Measurements from ENCODE around the gene SHH. TPM values are rescaled to one million over a fixed set of nuclear protein-coding genes. Genes with fewer than 3 reads are reported as not detected.

Gene SHH
- total RNA-seq, 5 donors from 2014 or later (not counting 1 experiment from before 2014, with no cell fraction given): 0.06 TPM; not detected in 4

GRCh38 chr7:155848691-155849669 lies 36.7 kb upstream of the SHH start:
- ChIA-PET CTCF (no interaction called here), POLR2A (no interaction called here)
- no peaks in the 10 kb centered on the region for H3K9me3 Mint-ChIP-seq
- no peak for DNase-seq
- no peak overlapping the region for H3K4me3 Mint-ChIP-seq
- H3K27me3 ChIP-seq (replicated peaks in 1 of 2; ENCODE audit: control insufficient read depth in 2 of 2, extremely low read depth in 1 of 2, insufficient read depth in 2 of 2, low read length in 1 of 2): peaks cover 0 to 40% of the 10 kb centered on the region in 2 experiments
- H3K4me3 ChIP-seq (ENCODE audit: control insufficient read depth in 1 of 2, extremely low read depth in 1 of 2, low read length in 1 of 2): no peak overlapping the region
- no peaks in the 10 kb centered on the region for H3K36me3 Mint-ChIP-seq
- no peaks in the 10 kb centered on the region for H3K36me3 ChIP-seq (ENCODE audit: control insufficient read depth in 2 of 2, extremely low read depth in 1 of 2, insufficient read depth in 1 of 2, low read length in 1 of 2)
- no peaks in the 10 kb centered on the region for H3K4me1 ChIP-seq (ENCODE audit: control insufficient read depth in 1 of 2, extremely low read depth in 1 of 2, insufficient read depth in 2 of 2, low read length in 2 of 2)
- no peaks in the 10 kb centered on the region for H3K9me3 ChIP-seq
- no peak overlapping the region for H3K27ac ChIP-seq (ENCODE audit: low read length)
- no peak overlapping the region for H3K27ac Mint-ChIP-seq
- no peaks in the 10 kb centered on the region for H3K4me1 Mint-ChIP-seq
- H3K27me3 Mint-ChIP-seq: peaks cover 16 to 17% of the 10 kb centered on the region in 2 donors
- WGBS (ENCODE audit: insufficient coverage): 67% methylated on average over 12 of the region's 18 CpGs
- ATAC-seq (replicated peaks in 1 of 4): no peak

GRCh38 chr7:155847821-155848435 lies 35.7 kb upstream of the SHH start:
- ATAC-seq (replicated peaks in 1 of 4) (no peak), DNase-seq (no peak)
- Mint-ChIP-seq H3K4me1 (no peaks in the 10 kb centered on the region), H3K9me3 (no peaks in the 10 kb centered on the region), H3K4me3 (no peak overlapping the region), H3K36me3 (no peaks in the 10 kb centered on the region), H3K27me3 (peaks cover 12 to 14% of the 10 kb centered on the region in 2 donors), H3K27ac (no peak overlapping the region)
- ChIA-PET CTCF (no interaction called here), POLR2A (no interaction called here)
- H3K9me3 ChIP-seq: no peaks in the 10 kb centered on the region
- H3K4me1 ChIP-seq (ENCODE audit: control insufficient read depth in 1 of 2, extremely low read depth in 1 of 2, insufficient read depth in 2 of 2, low read length in 2 of 2): no peaks in the 10 kb centered on the region
- no peak overlapping the region for H3K4me3 ChIP-seq (ENCODE audit: control insufficient read depth in 1 of 2, extremely low read depth in 1 of 2, low read length in 1 of 2)
- no peak overlapping the region for H3K27ac ChIP-seq (ENCODE audit: low read length)
- 58% methylated on average over 15 of the region's 18 CpGs for WGBS (ENCODE audit: insufficient coverage)
- peaks cover 0 to 46% of the 10 kb centered on the region in 2 experiments for H3K27me3 ChIP-seq (replicated peaks in 1 of 2; ENCODE audit: control insufficient read depth in 2 of 2, extremely low read depth in 1 of 2, insufficient read depth in 2 of 2, low read length in 1 of 2)
- no peaks in the 10 kb centered on the region for H3K36me3 ChIP-seq (ENCODE audit: control insufficient read depth in 2 of 2, extremely low read depth in 1 of 2, insufficient read depth in 1 of 2, low read length in 1 of 2)

GRCh38 chr7:155846936-155847335 lies 34.7 kb upstream of the SHH start:
- peaks cover 9 to 13% of the 10 kb centered on the region in 2 donors for H3K27me3 Mint-ChIP-seq
- Histone ChIP-seq H3K36me3 (ENCODE audit: control insufficient read depth in 2 of 2, extremely low read depth in 1 of 2, insufficient read depth in 1 of 2, low read length in 1 of 2) (no peaks in the 10 kb centered on the region), H3K4me3 (ENCODE audit: control insufficient read depth in 1 of 2, extremely low read depth in 1 of 2, low read length in 1 of 2) (no peak overlapping the region), H3K9me3 (no peaks in the 10 kb centered on the region), H3K27me3 (replicated peaks in 1 of 2; ENCODE audit: control insufficient read depth in 2 of 2, extremely low read depth in 1 of 2, insufficient read depth in 2 of 2, low read length in 1 of 2) (peaks cover 0 to 42% of the 10 kb centered on the region in 2 experiments), H3K4me1 (ENCODE audit: control insufficient read depth in 1 of 2, extremely low read depth in 1 of 2, insufficient read depth in 2 of 2, low read length in 2 of 2) (no peaks in the 10 kb centered on the region), H3K27ac (ENCODE audit: low read length) (no peak overlapping the region)
- POLR2A ChIA-PET: no interaction called here
- DNase-seq (no peak), ATAC-seq (replicated peaks in 1 of 4) (no peak)
- no peak overlapping the region for H3K27ac Mint-ChIP-seq
- no peaks in the 10 kb centered on the region for H3K36me3 Mint-ChIP-seq
- WGBS (ENCODE audit: insufficient coverage): 75% methylated on average over 15 of the region's 15 CpGs
- no peaks in the 10 kb centered on the region for H3K9me3 Mint-ChIP-seq
- CTCF ChIA-PET: no interaction called here
- H3K4me3 Mint-ChIP-seq: no peak overlapping the region
- H3K4me1 Mint-ChIP-seq: no peaks in the 10 kb centered on the region

GRCh38 chr7:155846156-155846555 lies 33.9 kb upstream of the SHH start:
- POLR2A ChIA-PET: no interaction called here
- Mint-ChIP-seq H3K4me1 (no peaks in the 10 kb centered on the region), H3K36me3 (no peaks in the 10 kb centered on the region), H3K27ac (no peak overlapping the region), H3K9me3 (no peaks in the 10 kb centered on the region), H3K4me3 (no peak overlapping the region), H3K27me3 (peaks cover 9 to 15% of the 10 kb centered on the region in 2 donors)
- no peak for DNase-seq
- no peaks in the 10 kb centered on the region for H3K36me3 ChIP-seq (ENCODE audit: control insufficient read depth in 2 of 2, extremely low read depth in 1 of 2, insufficient read depth in 1 of 2, low read length in 1 of 2)
- no peaks in the 10 kb centered on the region for H3K9me3 ChIP-seq
- ATAC-seq (replicated peaks in 1 of 4): no peak
- no peaks in the 10 kb centered on the region for H3K4me1 ChIP-seq (ENCODE audit: control insufficient read depth in 1 of 2, extremely low read depth in 1 of 2, insufficient read depth in 2 of 2, low read length in 2 of 2)
- H3K27me3 ChIP-seq (replicated peaks in 1 of 2; ENCODE audit: control insufficient read depth in 2 of 2, extremely low read depth in 1 of 2, insufficient read depth in 2 of 2, low read length in 1 of 2): peaks cover 0 to 36% of the 10 kb centered on the region in 2 experiments
- H3K27ac ChIP-seq (ENCODE audit: low read length): no peak overlapping the region
- 78% methylated on average over 5 of the region's 5 CpGs for WGBS (ENCODE audit: insufficient coverage)
- CTCF ChIA-PET: no interaction called here
- H3K4me3 ChIP-seq (ENCODE audit: control insufficient read depth in 1 of 2, extremely low read depth in 1 of 2, low read length in 1 of 2): no peak overlapping the region

- H3K27me3 ChIP-seq (replicated peaks in 1 of 2; ENCODE audit: control insufficient read depth in 2 of 2, extremely low read depth in 1 of 2, insufficient read depth in 2 of 2, low read length in 1 of 2): peaks cover 0 to 36% of the 10 kb centered on the region in 2 experiments
- WGBS (ENCODE audit: insufficient coverage): 89% methylated on average over 14 of the region's 14 CpGs
- H3K27me3 Mint-ChIP-seq: peaks cover 9 to 13% of the 10 kb centered on the region in 2 donors
- ChIA-PET CTCF (no interaction called here), POLR2A (no interaction called here)
- ATAC-seq (replicated peaks in 1 of 4) (no peak), DNase-seq (no peak)
- no peaks in the 10 kb centered on the region for H3K36me3 Mint-ChIP-seq
- no peaks in the 10 kb centered on the region for H3K4me1 ChIP-seq (ENCODE audit: control insufficient read depth in 1 of 2, extremely low read depth in 1 of 2, insufficient read depth in 2 of 2, low read length in 2 of 2)
- no peak overlapping the region for H3K27ac ChIP-seq (ENCODE audit: low read length)
- H3K9me3 Mint-ChIP-seq: no peaks in the 10 kb centered on the region
- no peaks in the 10 kb centered on the region for H3K9me3 ChIP-seq
- no peak overlapping the region for H3K4me3 Mint-ChIP-seq
- H3K4me3 ChIP-seq (ENCODE audit: control insufficient read depth in 1 of 2, extremely low read depth in 1 of 2, low read length in 1 of 2): no peak overlapping the region
- no peaks in the 10 kb centered on the region for H3K4me1 Mint-ChIP-seq
- H3K36me3 ChIP-seq (ENCODE audit: control insufficient read depth in 2 of 2, extremely low read depth in 1 of 2, insufficient read depth in 1 of 2, low read length in 1 of 2): no peaks in the 10 kb centered on the region
- H3K27ac Mint-ChIP-seq: no peak overlapping the region
Measured at GRCh38 chr7:155845226-155845625, 33.0 kb upstream of the SHH start.

GRCh38 chr7:155844526-155844925 lies 32.3 kb upstream of the SHH start:
- no peaks in the 10 kb centered on the region for H3K4me1 ChIP-seq (ENCODE audit: control insufficient read depth in 1 of 2, extremely low read depth in 1 of 2, insufficient read depth in 2 of 2, low read length in 2 of 2)
- peaks cover 0 to 32% of the 10 kb centered on the region in 2 experiments for H3K27me3 ChIP-seq (replicated peaks in 1 of 2; ENCODE audit: control insufficient read depth in 2 of 2, extremely low read depth in 1 of 2, insufficient read depth in 2 of 2, low read length in 1 of 2)
- no peak overlapping the region for H3K4me3 ChIP-seq (ENCODE audit: control insufficient read depth in 1 of 2, extremely low read depth in 1 of 2, low read length in 1 of 2)
- no peak overlapping the region for H3K27ac Mint-ChIP-seq
- no peak overlapping the region for H3K4me3 Mint-ChIP-seq
- DNase-seq: no peak
- no peaks in the 10 kb centered on the region for H3K9me3 Mint-ChIP-seq
- ChIA-PET CTCF (interaction anchor here in 1 of 2 donors (0.6 kb wide), 1 partner anchor 665 kb away, joined by 4 read pairs; no protein-coding TSS in a partner anchor), POLR2A (no interaction called here)
- WGBS (ENCODE audit: insufficient coverage): 85% methylated on average over 15 of the region's 16 CpGs
- H3K36me3 Mint-ChIP-seq: no peaks in the 10 kb centered on the region
- no peak for ATAC-seq (replicated peaks in 1 of 4)
- H3K4me1 Mint-ChIP-seq: no peaks in the 10 kb centered on the region
- H3K36me3 ChIP-seq (ENCODE audit: control insufficient read depth in 2 of 2, extremely low read depth in 1 of 2, insufficient read depth in 1 of 2, low read length in 1 of 2): no peaks in the 10 kb centered on the region
- H3K27ac ChIP-seq (ENCODE audit: low read length): no peak overlapping the region
- H3K9me3 ChIP-seq: no peaks in the 10 kb centered on the region
- peaks cover 9 to 12% of the 10 kb centered on the region in 2 donors for H3K27me3 Mint-ChIP-seq

All from T-cell (primary cell).